Renal cortex interstitium (tissue), 11 donors: Measurements from ENCODE around the gene METTL21A. TPM values are rescaled to one million over a fixed set of nuclear protein-coding genes. Genes with fewer than 3 reads are reported as not detected.

ENCODE experiments used
- DNase-seq, 11 donors: peaks; one replicate each; pipeline ENCODE4 v3.0.0-alpha.2; 2013; ENCODE audit warnings: low read depth in 9 of 11, low spot score in 4 of 11; ENCODE audit errors: extremely low read depth in 1 of 11
- polyA plus RNA-seq, 3 donors: library from polyadenylated mRNA; unstranded; fragments of 120-200 nt; gene quantifications; one replicate each; pipeline ENCODE4 v1.2.1, GENCODE V29; 2013; ENCODE audit not compliant: insufficient read length in 3 of 3

METTL21A gene
- polyA plus RNA-seq, 3 donors, result 29.5 to 32.5 (median 30.9) TPM

- DNase-seq, result no peak
These were observed 10.4 kb upstream of the METTL21A start for GRCh38 chr2:207635468-207636200.

GRCh38 chr2:207633686-207634085 is 8.5 kb upstream of the METTL21A start:
- DNase-seq, result no peak

GRCh38 chr2:207632575-207633493 is 7.6 kb upstream of the METTL21A start:
- no peak for DNase-seq

- no peak for DNase-seq
These were observed 5.3 kb upstream of the METTL21A start for GRCh38 chr2:207630491-207630890.

GRCh38 chr2:207629553-207629952 is 4.4 kb upstream of the METTL21A start:
- no peak for DNase-seq

GRCh38 chr2:207624185-207625013 is 795 bp downstream of the METTL21A start:
- peak in 10 of 11 donors; percentile 35 to 61 (median 52) for DNase-seq

GRCh38 chr2:207621501-207622039 is 3.6 kb downstream of the METTL21A start:
- DNase-seq, result no peak

- no peak for DNase-seq
These were observed 5.4 kb downstream of the METTL21A start for GRCh38 chr2:207619764-207620203.

GRCh38 chr2:207617011-207617671 is 8.1 kb downstream of the METTL21A start:
- DNase-seq, result peak in 1 of 11 donors; percentile 14

- no peak for DNase-seq
These were observed 9.0 kb downstream of the METTL21A start for GRCh38 chr2:207616185-207616584.

- no peak for DNase-seq
These were observed 10.4 kb downstream of the METTL21A start for GRCh38 chr2:207614824-207615223.

GRCh38 chr2:207612714-207613113 is 12.5 kb downstream of the METTL21A start:
- no peak for DNase-seq

- no peak for DNase-seq
These were observed 18.4 kb downstream of the METTL21A start for GRCh38 chr2:207606829-207607228.

- no peak for DNase-seq
These were observed 18.8 kb downstream of the METTL21A start for GRCh38 chr2:207606399-207606798.

- no peak for DNase-seq
These were observed 21.7 kb downstream of the METTL21A start for GRCh38 chr2:207603486-207603885.

- DNase-seq, result no peak
These were observed 23.4 kb downstream of the METTL21A start for GRCh38 chr2:207601774-207602173.

GRCh38 chr2:207600231-207600630 is 25.0 kb downstream of the METTL21A start:
- DNase-seq, result no peak

GRCh38 chr2:207599636-207600035 is 25.6 kb downstream of the METTL21A start:
- DNase-seq, result no peak
